ENCODE results near the gene KCNB1. TPM values are rescaled to one million over a fixed set of nuclear protein-coding genes. Genes with fewer than 3 reads are reported as not detected.
"Not testable (repeated sequence)": the region's sequence is repeated elsewhere in the genome, so short reads cannot be mapped to it uniquely, and the experiment has no call there.

The KCNB1 gene
- total and polyA plus RNA-seq, 12 donors, result 0.64 to 4.2 (median 1.1) TPM

DNA sequence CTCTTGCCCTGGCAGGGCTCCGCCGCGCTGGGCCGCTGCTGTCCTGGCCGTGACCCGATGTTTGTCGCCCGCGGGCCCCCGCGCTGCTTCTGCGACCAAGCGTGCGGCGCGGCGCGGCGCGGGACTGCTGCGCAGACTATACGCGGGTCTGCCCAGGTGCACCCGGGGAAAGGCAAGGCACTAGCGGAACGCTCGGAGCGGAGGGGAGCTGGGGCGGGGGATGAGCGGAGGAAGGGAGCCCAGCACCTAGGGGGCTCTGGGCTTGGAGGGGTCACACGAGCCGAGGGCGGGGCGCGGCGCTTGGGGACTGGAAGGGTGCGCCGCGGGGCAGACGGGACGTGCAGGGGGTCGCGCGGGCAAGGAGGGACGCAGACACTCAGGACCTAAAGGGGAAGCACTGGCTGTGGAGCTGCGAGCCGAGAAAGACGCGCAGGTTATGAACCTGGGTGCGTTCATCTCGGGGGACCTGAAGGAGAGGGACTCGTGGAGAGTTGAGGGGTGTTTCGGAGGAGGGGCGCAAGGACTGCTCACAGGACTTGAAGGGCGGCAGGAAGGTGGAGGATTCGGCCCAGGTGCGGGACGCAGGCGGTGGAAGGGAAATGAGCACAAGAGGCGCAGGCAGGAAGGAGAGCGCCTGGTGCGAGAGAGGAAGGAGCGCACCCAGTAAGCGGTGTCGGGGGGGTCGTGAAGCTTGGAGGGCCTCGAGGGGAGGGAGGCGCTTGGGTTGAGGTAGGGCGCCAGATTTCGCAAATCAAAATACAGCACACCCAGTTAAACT is 163.8 kb downstream of the KCNB1 start:
- peak overlapping the region; percentile 10 to 50 (median 38) for H3K4me3 ChIP-seq
- peaks cover 10 to 21% (median 14%) of the 10 kb centered on the region in 9 donors for H3K4me1 ChIP-seq
- DNase-seq, result no peak
- no peaks in the 10 kb centered on the region for H3K36me3 ChIP-seq
- TF ChIP-seq, protein P1, sequence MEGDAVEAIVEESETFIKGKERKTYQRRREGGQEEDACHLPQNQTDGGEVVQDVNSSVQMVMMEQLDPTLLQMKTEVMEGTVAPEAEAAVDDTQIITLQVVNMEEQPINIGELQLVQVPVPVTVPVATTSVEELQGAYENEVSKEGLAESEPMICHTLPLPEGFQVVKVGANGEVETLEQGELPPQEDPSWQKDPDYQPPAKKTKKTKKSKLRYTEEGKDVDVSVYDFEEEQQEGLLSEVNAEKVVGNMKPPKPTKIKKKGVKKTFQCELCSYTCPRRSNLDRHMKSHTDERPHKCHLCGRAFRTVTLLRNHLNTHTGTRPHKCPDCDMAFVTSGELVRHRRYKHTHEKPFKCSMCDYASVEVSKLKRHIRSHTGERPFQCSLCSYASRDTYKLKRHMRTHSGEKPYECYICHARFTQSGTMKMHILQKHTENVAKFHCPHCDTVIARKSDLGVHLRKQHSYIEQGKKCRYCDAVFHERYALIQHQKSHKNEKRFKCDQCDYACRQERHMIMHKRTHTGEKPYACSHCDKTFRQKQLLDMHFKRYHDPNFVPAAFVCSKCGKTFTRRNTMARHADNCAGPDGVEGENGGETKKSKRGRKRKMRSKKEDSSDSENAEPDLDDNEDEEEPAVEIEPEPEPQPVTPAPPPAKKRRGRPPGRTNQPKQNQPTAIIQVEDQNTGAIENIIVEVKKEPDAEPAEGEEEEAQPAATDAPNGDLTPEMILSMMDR (IDR thresholded peaks at IDR 0.05), result no peak
- no peak overlapping the region for H3K27ac ChIP-seq
- H3K27me3 ChIP-seq, result peaks cover 0 to 82% (median 57%) of the 10 kb centered on the region in 7 donors
- intact Hi-C loops (cut with DNase I), result no loop called here
- peak in 3 of 8 donors; percentile 29 to 60 (median 29) for ATAC-seq
- 1 to 2% methylated on average over 67 to 70 of the region's 70 CpGs for WGBS, 2 donors
- peaks cover 0 to 4% (median 0%) of the 10 kb centered on the region in 11 donors for H3K9me3 ChIP-seq

DNA sequence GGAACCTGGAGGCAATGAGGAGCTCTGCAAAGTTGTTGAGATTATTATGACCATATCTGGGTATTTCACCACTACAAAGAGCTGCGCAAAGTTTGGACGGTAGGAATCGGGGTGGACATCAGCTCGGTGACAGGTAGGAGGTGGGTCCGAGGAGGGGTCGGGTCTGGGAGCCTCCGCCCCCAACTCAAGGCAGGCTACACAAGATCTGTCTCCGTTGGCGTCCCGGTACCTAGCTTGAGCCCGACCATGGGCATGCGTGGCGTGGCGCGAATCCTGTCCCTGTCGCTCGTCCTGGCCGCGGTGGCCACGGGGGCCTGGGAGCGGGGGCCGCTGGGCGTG is 164.4 kb downstream of the KCNB1 start:
- peak in 1 of 8 donors; percentile 22 for ATAC-seq
- no peaks in the 10 kb centered on the region for H3K36me3 ChIP-seq
- WGBS, 2 donors, result 5% methylated on average over 20 to 23 of the region's 23 CpGs
- no peak for DNase-seq
- peaks cover 10 to 21% (median 14%) of the 10 kb centered on the region in 9 donors for H3K4me1 ChIP-seq
- peaks cover 0 to 82% (median 57%) of the 10 kb centered on the region in 7 donors for H3K27me3 ChIP-seq
- H3K4me3 ChIP-seq, result peak overlapping the region; percentile 10 to 50 (median 38)
- H3K9me3 ChIP-seq, result peaks cover 0 to 4% (median 0%) of the 10 kb centered on the region in 11 donors
- intact Hi-C loops (cut with DNase I), result no loop called here
- TF ChIP-seq, protein P1 (IDR thresholded peaks at IDR 0.05), result no peak
- no peak overlapping the region for H3K27ac ChIP-seq

DNA sequence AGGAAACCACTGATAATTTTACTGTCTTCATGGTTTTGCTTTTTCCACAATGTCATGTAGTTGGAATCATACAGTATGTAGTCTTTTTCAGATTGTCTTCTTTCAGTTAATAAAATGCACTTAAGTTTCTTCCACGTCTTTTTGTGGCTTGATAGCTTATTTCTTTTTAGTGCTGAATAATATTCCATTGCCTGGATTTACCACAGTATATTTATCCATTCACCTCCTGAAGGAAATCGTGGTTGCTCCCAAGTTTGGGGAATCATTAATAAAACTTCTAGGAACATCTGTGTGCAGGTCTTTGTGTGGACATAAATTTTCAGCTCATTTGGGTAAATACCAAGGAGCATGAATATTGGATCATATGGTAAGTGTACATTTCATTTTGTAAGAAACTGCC is 165.8 kb downstream of the KCNB1 start:
- intact Hi-C loops (cut with DNase I), result no loop called here
- peaks cover 0 to 77% (median 57%) of the 10 kb centered on the region in 7 donors for H3K27me3 ChIP-seq
- no peak for ATAC-seq

GRCh38 chr20:49315580-49315979 is 166.9 kb downstream of the KCNB1 start:
- peaks cover 0 to 6% (median 0%) of the 10 kb centered on the region in 11 donors for H3K9me3 ChIP-seq
- H3K27me3 ChIP-seq, result peaks cover 0 to 66% (median 47%) of the 10 kb centered on the region in 7 donors
- 87 to 94% methylated on average over 1 of the region's 1 CpG for WGBS, 2 donors
- DNase-seq, result no peak
- no peaks in the 10 kb centered on the region for H3K36me3 ChIP-seq
- intact Hi-C loops (cut with DNase I), result no loop called here
- no peak for ATAC-seq
- TF ChIP-seq, protein P1 (IDR thresholded peaks at IDR 0.05), result no peak
- H3K4me3 ChIP-seq, result no peak overlapping the region
- H3K27ac ChIP-seq, result no peak overlapping the region
- H3K4me1 ChIP-seq, result peaks cover 10 to 21% (median 14%) of the 10 kb centered on the region in 9 donors

More for the DNA sequence above, 165.8 kb downstream of the KCNB1 start:
- DNase-seq, result no peak
- no peak overlapping the region for H3K4me3 ChIP-seq
- no peak overlapping the region for H3K27ac ChIP-seq
- 59 to 87% methylated on average over 2 of the region's 2 CpGs for WGBS, 2 donors
- H3K36me3 ChIP-seq, result no peaks in the 10 kb centered on the region
- TF ChIP-seq, protein P1 (IDR thresholded peaks at IDR 0.05), result no peak
- peaks cover 10 to 21% (median 14%) of the 10 kb centered on the region in 9 donors for H3K4me1 ChIP-seq
- H3K9me3 ChIP-seq, result peaks cover 0 to 4% (median 0%) of the 10 kb centered on the region in 11 donors

DNA sequence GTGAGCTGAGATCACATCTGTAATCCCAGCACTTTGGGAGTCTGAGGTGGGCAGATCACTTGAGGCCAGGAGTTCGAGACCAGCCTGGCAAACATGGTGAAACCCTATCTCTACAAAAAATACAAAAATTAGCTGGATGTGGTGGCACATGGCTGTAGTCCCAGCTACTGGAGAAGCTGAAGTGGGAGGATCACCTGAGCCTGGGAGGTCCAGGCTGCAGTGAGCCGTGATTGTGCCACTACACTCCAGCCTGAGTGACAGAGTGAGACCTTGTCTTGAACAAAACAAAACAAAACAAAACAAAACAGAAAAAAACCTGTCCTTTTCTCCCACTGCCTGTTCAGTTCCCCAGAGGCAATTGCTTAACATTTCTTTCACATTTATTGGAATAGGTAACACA is 168.4 kb downstream of the KCNB1 start:
- intact Hi-C loops (cut with DNase I), result not testable (repeated sequence)
- WGBS, 2 donors, result 71 to 77% methylated on average over 2 of the region's 2 CpGs

More for the DNA sequence above, 168.4 kb downstream of the KCNB1 start:
- H3K27me3 ChIP-seq, result peaks cover 0 to 51% (median 33%) of the 10 kb centered on the region in 7 donors
- ATAC-seq, H3K27ac ChIP-seq, H3K36me3 ChIP-seq, DNase-seq, H3K4me3 ChIP-seq: not testable (repeated sequence)
- H3K4me1 ChIP-seq, result peaks cover 7 to 12% (median 10%) of the 10 kb centered on the region in 9 donors
- peaks cover 0 to 10% (median 0%) of the 10 kb centered on the region in 11 donors for H3K9me3 ChIP-seq
